ENCODE data around the gene PIGB. TPM values are rescaled to one million over a fixed set of nuclear protein-coding genes. Genes with fewer than 3 reads are reported as not detected.
"Not testable (repeated sequence)": the region's sequence is repeated elsewhere in the genome, so short reads cannot be mapped to it uniquely, and the experiment has no call there.

Gene PIGB
- total RNA-seq, 1 donor from 2014 or later = 8.9 TPM

- Mint-ChIP-seq H3K4me1 (ENCODE audit: low read depth) (peaks cover 24% of the 10 kb centered on the region), H3K27me3 (ENCODE audit: low read depth) (no peaks in the 10 kb centered on the region), H3K27ac (ENCODE audit: unreplicated experiment) (no peak overlapping the region), H3K4me3 (ENCODE audit: unreplicated experiment) (no peak overlapping the region), H3K9me3 (ENCODE audit: low read depth) (no peaks in the 10 kb centered on the region), H3K36me3 (ENCODE audit: low read depth) (no peaks in the 10 kb centered on the region)
- no peak for TF ChIP-seq CTCF (IDR thresholded peaks at IDR 0.05)
- no peak for DNase-seq (ENCODE audit: low spot score)
Measured at GRCh38 chr15:55283379-55284147, 35.5 kb upstream of the PIGB start.

GRCh38 chr15:55284426-55284825 lies 34.6 kb upstream of the PIGB start:
- Mint-ChIP-seq H3K36me3 (ENCODE audit: low read depth) (no peaks in the 10 kb centered on the region), H3K4me3 (ENCODE audit: unreplicated experiment) (no peak overlapping the region), H3K9me3 (ENCODE audit: low read depth) (no peaks in the 10 kb centered on the region), H3K4me1 (ENCODE audit: low read depth) (peaks cover 28% of the 10 kb centered on the region), H3K27ac (ENCODE audit: unreplicated experiment) (no peak overlapping the region), H3K27me3 (ENCODE audit: low read depth) (no peaks in the 10 kb centered on the region)
- no peak for DNase-seq (ENCODE audit: low spot score)
- TF ChIP-seq CTCF (IDR thresholded peaks at IDR 0.05) = no peak

- not testable (repeated sequence) for H3K9me3 Mint-ChIP-seq (ENCODE audit: low read depth); DNase-seq (ENCODE audit: low spot score); H3K27ac Mint-ChIP-seq (ENCODE audit: unreplicated experiment); H3K27me3 Mint-ChIP-seq (ENCODE audit: low read depth); H3K36me3 Mint-ChIP-seq (ENCODE audit: low read depth); H3K4me3 Mint-ChIP-seq (ENCODE audit: unreplicated experiment)
- peaks cover 25% of the 10 kb centered on the region for H3K4me1 Mint-ChIP-seq (ENCODE audit: low read depth)
Measured at GRCh38 chr15:55286442-55287189, 32.4 kb upstream of the PIGB start.

GRCh38 chr15:55288006-55288717 lies 30.9 kb upstream of the PIGB start:
- peaks cover 14% of the 10 kb centered on the region for H3K4me1 Mint-ChIP-seq (ENCODE audit: low read depth)

More at GRCh38 chr15:55288006-55288717, 30.9 kb upstream of the PIGB start:
- H3K27ac Mint-ChIP-seq (ENCODE audit: unreplicated experiment) = peak overlapping the region; percentile 32
- DNase-seq (ENCODE audit: low spot score) = no peak
- no peaks in the 10 kb centered on the region for H3K27me3 Mint-ChIP-seq (ENCODE audit: low read depth)
- peak overlapping the region; percentile 42 for H3K4me3 Mint-ChIP-seq (ENCODE audit: unreplicated experiment)
- no peaks in the 10 kb centered on the region for H3K36me3 Mint-ChIP-seq (ENCODE audit: low read depth)
- H3K9me3 Mint-ChIP-seq (ENCODE audit: low read depth) = no peaks in the 10 kb centered on the region
- TF ChIP-seq CTCF (IDR thresholded peaks at IDR 0.05) = no peak
